Measurements from ENCODE around the gene CABCOCO1.

The CABCOCO1 gene

GRCh38 chr10:61635932-61636331 lies 26.8 kb upstream of the CABCOCO1 start:
- no peak overlapping the region for H3K27ac ChIP-seq
- peak; percentile 51 for DNase-seq (ENCODE audit: low spot score)
- ChIA-PET POLR2A (ENCODE audit: low non-redundant PET) (no interaction called here), CTCF (interaction anchor here (0.5 kb wide), 1 partner anchor 337 kb away, joined by 3 read pairs; no protein-coding TSS in a partner anchor)
- TF ChIP-seq, protein P1, sequence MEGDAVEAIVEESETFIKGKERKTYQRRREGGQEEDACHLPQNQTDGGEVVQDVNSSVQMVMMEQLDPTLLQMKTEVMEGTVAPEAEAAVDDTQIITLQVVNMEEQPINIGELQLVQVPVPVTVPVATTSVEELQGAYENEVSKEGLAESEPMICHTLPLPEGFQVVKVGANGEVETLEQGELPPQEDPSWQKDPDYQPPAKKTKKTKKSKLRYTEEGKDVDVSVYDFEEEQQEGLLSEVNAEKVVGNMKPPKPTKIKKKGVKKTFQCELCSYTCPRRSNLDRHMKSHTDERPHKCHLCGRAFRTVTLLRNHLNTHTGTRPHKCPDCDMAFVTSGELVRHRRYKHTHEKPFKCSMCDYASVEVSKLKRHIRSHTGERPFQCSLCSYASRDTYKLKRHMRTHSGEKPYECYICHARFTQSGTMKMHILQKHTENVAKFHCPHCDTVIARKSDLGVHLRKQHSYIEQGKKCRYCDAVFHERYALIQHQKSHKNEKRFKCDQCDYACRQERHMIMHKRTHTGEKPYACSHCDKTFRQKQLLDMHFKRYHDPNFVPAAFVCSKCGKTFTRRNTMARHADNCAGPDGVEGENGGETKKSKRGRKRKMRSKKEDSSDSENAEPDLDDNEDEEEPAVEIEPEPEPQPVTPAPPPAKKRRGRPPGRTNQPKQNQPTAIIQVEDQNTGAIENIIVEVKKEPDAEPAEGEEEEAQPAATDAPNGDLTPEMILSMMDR (conservative IDR thresholded peaks at IDR 0.05; ENCODE audit: low read depth): no peak

- no peak overlapping the region for H3K27ac ChIP-seq
- POLR2A ChIA-PET (ENCODE audit: low non-redundant PET): no interaction called here
- DNase-seq (ENCODE audit: low spot score): no peak
- CTCF ChIA-PET: no interaction called here
- TF ChIP-seq, protein P1 (conservative IDR thresholded peaks at IDR 0.05; ENCODE audit: low read depth): no peak
Observed at GRCh38 chr10:61639952-61640351, 22.8 kb upstream of the CABCOCO1 start.

GRCh38 chr10:61640856-61641255 lies 21.9 kb upstream of the CABCOCO1 start:
- ChIA-PET CTCF (no interaction called here), POLR2A (ENCODE audit: low non-redundant PET) (no interaction called here)
- no peak for DNase-seq (ENCODE audit: low spot score)
- no peak overlapping the region for H3K27ac ChIP-seq
- TF ChIP-seq, protein P1 (conservative IDR thresholded peaks at IDR 0.05; ENCODE audit: low read depth): no peak

- TF ChIP-seq, protein P1 (conservative IDR thresholded peaks at IDR 0.05; ENCODE audit: low read depth): no peak
- POLR2A ChIA-PET (ENCODE audit: low non-redundant PET): no interaction called here
Observed at GRCh38 chr10:61642150-61642571, 20.6 kb upstream of the CABCOCO1 start.

GRCh38 chr10:61642676-61643075 lies 20.1 kb upstream of the CABCOCO1 start:
- H3K27ac ChIP-seq: no peak overlapping the region
- TF ChIP-seq, protein P1 (conservative IDR thresholded peaks at IDR 0.05; ENCODE audit: low read depth): no peak
- CTCF ChIA-PET: no interaction called here
- POLR2A ChIA-PET (ENCODE audit: low non-redundant PET): no interaction called here
- no peak for DNase-seq (ENCODE audit: low spot score)

More at GRCh38 chr10:61642150-61642571, 20.6 kb upstream of the CABCOCO1 start:
- CTCF ChIA-PET: no interaction called here
- no peak overlapping the region for H3K27ac ChIP-seq
- DNase-seq (ENCODE audit: low spot score): no peak

DNA sequence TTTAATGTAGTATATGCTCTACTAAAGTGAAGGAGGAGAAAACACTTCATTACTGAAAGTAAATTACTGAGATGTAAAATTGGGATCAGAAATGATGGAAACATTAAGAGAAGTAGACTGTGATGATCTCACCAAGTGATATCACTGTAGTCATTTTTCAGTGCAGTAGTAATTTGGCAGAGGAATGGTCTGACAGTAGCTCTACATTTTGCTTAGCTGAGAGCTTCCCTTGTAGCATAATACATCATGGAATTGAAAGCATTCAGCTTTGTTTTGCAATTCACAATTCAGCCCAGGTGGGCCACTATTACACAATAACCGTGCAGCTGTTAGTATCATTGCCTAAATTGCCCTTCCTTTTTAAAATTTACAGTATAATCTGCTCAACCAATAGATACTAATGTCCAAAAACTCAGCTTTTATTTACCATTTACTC lies 19.4 kb upstream of the CABCOCO1 start:
- TF ChIP-seq, protein P1 (conservative IDR thresholded peaks at IDR 0.05; ENCODE audit: low read depth): no peak
- ChIA-PET POLR2A (ENCODE audit: low non-redundant PET) (no interaction called here), CTCF (no interaction called here)
- H3K27ac ChIP-seq: no peak overlapping the region
- DNase-seq (ENCODE audit: low spot score): no peak

DNA sequence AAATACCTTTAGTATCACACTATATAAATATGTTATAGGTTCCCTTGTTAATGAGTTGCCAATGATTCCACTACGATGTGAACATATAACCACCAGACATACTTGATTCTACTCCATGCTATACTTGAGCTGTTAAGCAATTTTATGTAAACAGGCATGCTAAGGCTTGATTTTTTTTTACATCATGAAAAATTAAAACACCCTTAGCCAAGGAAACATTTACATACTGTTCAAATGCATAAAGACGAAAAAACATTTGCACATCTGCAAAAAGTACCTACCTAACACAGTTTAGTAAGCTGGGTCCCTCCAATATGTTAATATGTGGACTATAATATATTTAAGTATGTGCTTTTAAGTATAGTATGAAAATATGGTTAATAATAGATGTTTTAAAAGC lies 9.0 kb upstream of the CABCOCO1 start:
- TF ChIP-seq, protein P1 (conservative IDR thresholded peaks at IDR 0.05; ENCODE audit: low read depth): no peak
- ChIA-PET POLR2A (ENCODE audit: low non-redundant PET) (interaction anchor here (0.6 kb wide), 1 partner anchor 289 kb away, joined by 3 read pairs; no protein-coding TSS in a partner anchor), CTCF (no interaction called here)
- no peak overlapping the region for H3K27ac ChIP-seq
- DNase-seq (ENCODE audit: low spot score): no peak

All from RWPE1 (cell line).